ENCODE data around the gene CRYBG2. TPM values are rescaled to one million over a fixed set of nuclear protein-coding genes. Genes with fewer than 3 reads are reported as not detected.
A peak's percentile ranks its signal among the peaks of the same experiment; 100 is the strongest.

The CRYBG2 gene
- total RNA-seq, 3 donors from 2014 or later (not counting 1 experiment from before 2014, with no cell fraction given), result 2.5 to 5.8 (median 3.2) TPM

DNA sequence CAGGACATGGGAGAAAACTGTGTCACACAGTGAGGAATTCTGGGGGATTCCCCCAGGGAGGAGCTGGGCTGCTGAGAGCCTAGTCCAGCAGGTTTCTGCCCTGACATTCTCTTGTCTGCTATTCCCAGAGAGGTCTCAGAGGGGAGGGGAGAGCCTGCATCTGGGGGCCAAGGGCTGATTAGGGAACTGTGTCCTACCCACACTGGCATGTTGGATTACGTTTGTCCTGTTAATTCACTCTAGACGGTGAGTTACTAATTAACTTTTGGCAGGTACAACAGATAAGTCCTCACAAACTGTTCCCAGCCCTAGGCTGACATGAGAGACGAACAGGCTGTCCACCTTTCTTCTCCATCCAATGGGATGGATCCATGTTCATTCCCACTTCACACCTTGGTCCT lies 76.7 kb downstream of the CRYBG2 start:
- ATAC-seq, result no peak
- Histone ChIP-seq H3K9me3 (ENCODE audit: control insufficient read depth, insufficient read depth, low read length) (no peaks in the 10 kb centered on the region), H3K4me3 (ENCODE audit: low read length) (no peak overlapping the region), H3K27me3 (ENCODE audit: control insufficient read depth, insufficient read depth, low read length) (no peaks in the 10 kb centered on the region), H3K27ac (ENCODE audit: low read length) (peak overlapping the region; percentile 18), H3K4me1 (ENCODE audit: control insufficient read depth, insufficient read depth, low read length) (peaks cover 68% of the 10 kb centered on the region), H3K36me3 (ENCODE audit: control insufficient read depth, insufficient read depth, low read length) (peaks cover 22% of the 10 kb centered on the region)
- intact Hi-C loops (cut with micrococcal nuclease), result loop anchor here (5.0 kb wide), 1 partner anchor 100 kb away; no protein-coding TSS in a partner anchor
- H3K27me3 Mint-ChIP-seq (ENCODE audit: low read depth in 2 of 2), result no peaks in the 10 kb centered on the region
- no peaks in the 10 kb centered on the region for H3K9me3 Mint-ChIP-seq
- peaks cover 54 to 64% of the 10 kb centered on the region in 2 donors for H3K4me1 Mint-ChIP-seq
- no peaks in the 10 kb centered on the region for H3K36me3 Mint-ChIP-seq
- H3K27ac Mint-ChIP-seq, result peak overlapping the region; percentile 82 to 86
- TF ChIP-seq, protein P1, sequence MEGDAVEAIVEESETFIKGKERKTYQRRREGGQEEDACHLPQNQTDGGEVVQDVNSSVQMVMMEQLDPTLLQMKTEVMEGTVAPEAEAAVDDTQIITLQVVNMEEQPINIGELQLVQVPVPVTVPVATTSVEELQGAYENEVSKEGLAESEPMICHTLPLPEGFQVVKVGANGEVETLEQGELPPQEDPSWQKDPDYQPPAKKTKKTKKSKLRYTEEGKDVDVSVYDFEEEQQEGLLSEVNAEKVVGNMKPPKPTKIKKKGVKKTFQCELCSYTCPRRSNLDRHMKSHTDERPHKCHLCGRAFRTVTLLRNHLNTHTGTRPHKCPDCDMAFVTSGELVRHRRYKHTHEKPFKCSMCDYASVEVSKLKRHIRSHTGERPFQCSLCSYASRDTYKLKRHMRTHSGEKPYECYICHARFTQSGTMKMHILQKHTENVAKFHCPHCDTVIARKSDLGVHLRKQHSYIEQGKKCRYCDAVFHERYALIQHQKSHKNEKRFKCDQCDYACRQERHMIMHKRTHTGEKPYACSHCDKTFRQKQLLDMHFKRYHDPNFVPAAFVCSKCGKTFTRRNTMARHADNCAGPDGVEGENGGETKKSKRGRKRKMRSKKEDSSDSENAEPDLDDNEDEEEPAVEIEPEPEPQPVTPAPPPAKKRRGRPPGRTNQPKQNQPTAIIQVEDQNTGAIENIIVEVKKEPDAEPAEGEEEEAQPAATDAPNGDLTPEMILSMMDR (IDR thresholded peaks at IDR 0.05), result no peak
- 100% methylated on average over 3 of the region's 3 CpGs for WGBS (ENCODE audit: insufficient coverage)
- H3K4me3 Mint-ChIP-seq, result peak overlapping the region; percentile 53
- DNase-seq, result no peak

DNA sequence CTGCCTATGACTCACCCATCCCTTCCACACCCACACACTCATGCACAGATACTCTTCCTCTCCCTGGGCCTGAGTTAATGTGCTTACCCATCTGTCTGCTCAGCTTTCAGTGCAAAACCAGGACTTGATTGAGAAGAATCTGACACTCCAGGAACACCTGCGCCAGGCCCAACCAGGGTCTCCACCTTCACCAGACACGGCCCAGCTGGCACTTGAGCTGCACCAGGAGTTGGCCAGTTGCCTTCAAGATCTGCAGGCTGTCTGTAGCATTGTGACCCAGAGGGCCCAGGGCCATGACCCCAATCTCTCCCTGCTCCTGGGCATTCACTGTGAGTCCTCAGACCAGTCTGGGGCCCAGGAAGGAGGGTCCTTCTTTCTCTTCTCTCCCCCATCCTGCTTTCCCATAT lies 77.5 kb downstream of the CRYBG2 start:
- Mint-ChIP-seq H3K36me3 (no peaks in the 10 kb centered on the region), H3K27me3 (ENCODE audit: low read depth in 2 of 2) (no peaks in the 10 kb centered on the region), H3K27ac (peak overlapping the region; percentile 82 to 86), H3K4me1 (peaks cover 50 to 59% of the 10 kb centered on the region in 2 donors), H3K4me3 (peak overlapping the region; percentile 53), H3K9me3 (no peaks in the 10 kb centered on the region)
- no peaks in the 10 kb centered on the region for H3K27me3 ChIP-seq (ENCODE audit: control insufficient read depth, insufficient read depth, low read length)
- DNase-seq, result no peak
- no peaks in the 10 kb centered on the region for H3K9me3 ChIP-seq (ENCODE audit: control insufficient read depth, insufficient read depth, low read length)
- intact Hi-C loops (cut with micrococcal nuclease), result loop anchor here (5.0 kb wide), 1 partner anchor 101 kb away; no protein-coding TSS in a partner anchor
- 74% methylated on average over 2 of the region's 2 CpGs for WGBS (ENCODE audit: insufficient coverage)
- H3K4me1 ChIP-seq (ENCODE audit: control insufficient read depth, insufficient read depth, low read length), result peaks cover 60% of the 10 kb centered on the region
- TF ChIP-seq, protein P1 (IDR thresholded peaks at IDR 0.05), result no peak
- H3K27ac ChIP-seq (ENCODE audit: low read length), result peak overlapping the region; percentile 18
- no peak for ATAC-seq
- peaks cover 17% of the 10 kb centered on the region for H3K36me3 ChIP-seq (ENCODE audit: control insufficient read depth, insufficient read depth, low read length)
- no peak overlapping the region for H3K4me3 ChIP-seq (ENCODE audit: low read length)

DNA sequence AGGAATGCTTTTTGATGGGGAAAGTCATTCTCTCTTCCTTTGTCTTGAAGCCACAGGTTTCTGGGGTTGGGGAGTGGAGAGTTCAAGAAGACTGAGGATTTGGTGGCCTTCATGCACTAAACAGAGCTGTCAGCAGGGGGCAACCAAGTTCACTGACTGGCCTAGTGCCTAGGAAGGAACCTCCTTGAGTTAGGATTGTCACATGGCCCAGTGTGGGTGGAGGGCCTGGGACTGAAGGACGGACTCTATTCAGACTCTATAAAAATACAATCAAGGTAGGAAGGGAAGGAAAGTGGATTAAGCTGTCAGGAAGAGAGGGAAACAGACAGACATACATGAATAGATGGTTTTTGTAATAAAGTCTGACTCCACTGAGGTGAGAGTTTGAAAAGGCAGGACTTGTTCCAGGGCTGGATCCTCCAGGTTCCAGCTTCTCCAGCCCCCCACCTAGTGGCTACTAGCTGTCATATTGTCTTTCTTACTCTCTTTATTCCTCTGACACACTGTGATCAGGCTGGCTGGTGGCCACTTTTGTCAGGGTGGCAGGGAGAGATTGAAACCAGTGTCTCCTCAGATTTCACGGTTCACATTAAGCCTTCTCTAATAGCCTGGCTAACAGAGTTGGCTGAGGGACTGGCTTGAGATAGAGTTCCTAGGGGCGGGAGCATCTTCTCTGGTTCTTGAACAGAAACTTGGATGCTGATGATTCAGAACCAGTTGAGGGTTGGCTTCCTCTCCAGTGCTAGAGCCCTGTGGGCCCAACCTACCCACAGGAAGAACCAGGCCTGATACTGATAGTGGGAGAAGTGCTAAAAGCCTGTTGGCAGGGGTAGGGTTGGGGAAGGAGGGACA lies 78.1 kb downstream of the CRYBG2 start:
- peaks cover 6% of the 10 kb centered on the region for H3K36me3 Mint-ChIP-seq
- H3K4me3 Mint-ChIP-seq, result peak overlapping the region; percentile 77
- no peaks in the 10 kb centered on the region for H3K9me3 ChIP-seq (ENCODE audit: control insufficient read depth, insufficient read depth, low read length)
- peak overlapping the region; percentile 18 for H3K27ac ChIP-seq (ENCODE audit: low read length)
- TF ChIP-seq, protein P1 (IDR thresholded peaks at IDR 0.05), result peak; percentile 88
- H3K27ac Mint-ChIP-seq, result peak overlapping the region; percentile 82 to 86
- peaks cover 44 to 52% of the 10 kb centered on the region in 2 donors for H3K4me1 Mint-ChIP-seq
- DNase-seq, result peak; percentile 64 to 89
- no peak overlapping the region for H3K4me3 ChIP-seq (ENCODE audit: low read length)
- no peaks in the 10 kb centered on the region for H3K27me3 Mint-ChIP-seq (ENCODE audit: low read depth in 2 of 2)
- intact Hi-C loops (cut with micrococcal nuclease), result loop anchor here (1.0 to 5.0 kb wide), 4 partner anchors 45 to 141 kb away; no protein-coding TSS in a partner anchor
- no peaks in the 10 kb centered on the region for H3K27me3 ChIP-seq (ENCODE audit: control insufficient read depth, insufficient read depth, low read length)
- WGBS (ENCODE audit: insufficient coverage), result 34% methylated on average over 3 of the region's 3 CpGs
- H3K9me3 Mint-ChIP-seq, result no peaks in the 10 kb centered on the region
- peaks cover 53% of the 10 kb centered on the region for H3K4me1 ChIP-seq (ENCODE audit: control insufficient read depth, insufficient read depth, low read length)
- peak; percentile 61 to 68 (median 66) for ATAC-seq
- peaks cover 13% of the 10 kb centered on the region for H3K36me3 ChIP-seq (ENCODE audit: control insufficient read depth, insufficient read depth, low read length)

Data from natural killer cell (primary cell).